ENCODE measurements around the gene WDR43. TPM values are rescaled to one million over a fixed set of nuclear protein-coding genes. Genes with fewer than 3 reads are reported as not detected.

Gene WDR43
- total and polyA plus RNA-seq, 12 donors = 7.2 to 69.8 (median 31.2) TPM

GRCh38 chr2:28949190-28949589 lies 54.7 kb downstream of the WDR43 start:
- intact Hi-C loops (cut with DNase I) = no loop called here
- H3K9me3 ChIP-seq (replicated peaks in 1 of 3) = peaks cover 0 to 5% (median 0%) of the 10 kb centered on the region in 3 donors
- H3K36me3 ChIP-seq (replicated peaks in 1 of 2) = peaks cover 0 to 19% of the 10 kb centered on the region in 2 donors
- H3K27me3 ChIP-seq = no peaks in the 10 kb centered on the region
- 96 to 100% (median 98%) methylated on average over 1 of the region's 1 CpG for WGBS, 4 donors
- no peak for TF ChIP-seq POLR2A (IDR thresholded peaks at IDR 0.05)
- TF ChIP-seq CTCF (IDR thresholded peaks at IDR 0.05) = no peak
- no peak overlapping the region for H3K4me3 ChIP-seq
- H3K4me1 ChIP-seq (replicated peaks in 1 of 2) = peaks cover 0 to 17% of the 10 kb centered on the region in 2 donors
- no peak overlapping the region for H3K27ac ChIP-seq
- DNase-seq = no peak

DNA sequence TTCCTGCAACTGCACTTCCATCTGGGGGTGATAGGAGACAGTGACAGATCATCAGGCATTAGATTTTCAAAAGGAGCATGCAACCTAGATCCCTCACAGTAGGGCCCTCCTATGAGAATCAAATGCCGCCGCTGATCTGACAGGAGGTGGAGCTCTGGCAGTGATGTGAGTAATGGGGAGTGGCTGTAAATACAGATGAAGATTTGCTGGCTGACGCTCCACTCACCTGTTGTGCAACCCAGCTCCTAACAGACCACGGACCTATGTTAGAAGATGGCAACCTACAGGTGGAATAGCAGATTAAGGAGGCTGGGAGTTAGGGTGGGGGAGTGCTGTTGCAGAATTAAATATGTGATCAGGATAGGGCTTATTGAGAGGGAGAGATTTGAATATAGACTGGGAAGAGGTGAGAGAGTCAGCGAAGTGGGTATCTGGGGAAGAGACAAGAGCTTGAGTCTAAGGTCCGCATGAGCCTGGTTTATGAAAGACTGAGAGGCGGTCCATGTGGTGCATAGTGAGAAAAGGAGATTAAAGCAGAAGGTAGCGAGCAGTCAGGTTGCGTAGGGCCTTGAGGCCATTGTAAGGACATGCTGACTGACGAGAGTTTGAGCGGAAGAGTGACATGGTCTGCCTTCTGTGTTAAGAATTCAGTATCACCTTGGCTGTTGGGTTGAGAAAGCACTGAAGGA lies 55.3 kb downstream of the WDR43 start:
- Histone ChIP-seq H3K27ac (no peak overlapping the region), H3K9me3 (replicated peaks in 1 of 3) (peaks cover 0 to 5% (median 0%) of the 10 kb centered on the region in 3 donors), H3K36me3 (replicated peaks in 1 of 2) (peaks cover 0 to 16% of the 10 kb centered on the region in 2 donors), H3K27me3 (no peaks in the 10 kb centered on the region), H3K4me3 (no peak overlapping the region), H3K4me1 (replicated peaks in 1 of 2) (peaks cover 0 to 17% of the 10 kb centered on the region in 2 donors)
- WGBS, 4 donors = 88 to 90% (median 88%) methylated on average over 11 of the region's 11 CpGs
- intact Hi-C loops (cut with DNase I) = loop anchor here in 1 of 2 donors (10.0 kb wide), 1 partner anchor 355 kb away; no protein-coding TSS in a partner anchor
- DNase-seq = no peak
- no peak for TF ChIP-seq POLR2A (IDR thresholded peaks at IDR 0.05)
- TF ChIP-seq CTCF (IDR thresholded peaks at IDR 0.05) = no peak

DNA sequence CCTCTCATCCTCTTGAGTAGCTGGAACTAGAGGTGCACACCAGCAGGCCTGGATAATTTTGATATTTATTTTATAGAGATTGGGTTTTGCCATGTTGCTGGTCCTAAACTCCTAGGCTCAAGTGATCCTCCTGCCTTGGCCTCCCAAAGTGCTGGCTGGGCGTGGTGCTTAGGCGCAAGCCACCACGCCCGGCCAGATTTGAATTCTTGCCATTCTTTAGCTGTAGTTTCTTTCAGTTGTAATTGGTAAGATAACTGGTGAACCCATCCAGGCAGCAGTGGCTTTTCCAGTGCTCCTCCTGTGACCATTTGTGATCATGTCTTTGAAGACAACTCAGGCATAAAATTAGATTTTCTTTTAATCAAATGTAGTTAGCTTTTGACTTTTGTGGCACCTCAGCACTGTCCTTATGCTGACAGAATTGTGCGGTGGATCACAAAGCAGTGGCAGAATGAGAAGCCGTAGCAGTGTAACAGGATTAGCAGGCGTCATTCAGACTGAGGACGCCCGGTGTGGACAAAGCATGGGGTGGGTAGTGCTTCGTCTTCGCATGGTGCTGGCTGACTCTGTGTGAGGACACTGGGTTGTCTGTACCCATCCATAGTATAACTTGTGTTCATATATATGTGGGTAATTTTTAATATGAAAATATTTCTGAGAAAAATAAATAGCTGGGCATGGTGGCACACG lies 56.6 kb downstream of the WDR43 start:
- no peak for DNase-seq
- peaks cover 0 to 17% of the 10 kb centered on the region in 2 donors for H3K4me1 ChIP-seq (replicated peaks in 1 of 2)
- no peak for TF ChIP-seq POLR2A (IDR thresholded peaks at IDR 0.05)
- TF ChIP-seq CTCF (IDR thresholded peaks at IDR 0.05) = no peak
- no peak overlapping the region for H3K4me3 ChIP-seq
- peak overlapping the region in 3 of 5 donors; percentile 5 to 83 (median 64) for H3K27ac ChIP-seq
- peaks cover 0 to 5% (median 0%) of the 10 kb centered on the region in 3 donors for H3K9me3 ChIP-seq (replicated peaks in 1 of 3)
- H3K27me3 ChIP-seq = no peaks in the 10 kb centered on the region
- peaks cover 0 to 7% of the 10 kb centered on the region in 2 donors for H3K36me3 ChIP-seq (replicated peaks in 1 of 2)
- 96 to 97% (median 97%) methylated on average over 12 of the region's 12 CpGs for WGBS, 4 donors
- intact Hi-C loops (cut with DNase I) = loop anchor here in 1 of 2 donors (10.0 kb wide), 1 partner anchor 354 kb away; no protein-coding TSS in a partner anchor

Data from adrenal gland (tissue), 12 donors.